Smooth muscle cell (in vitro differentiated cells): Measurements from ENCODE around the gene RPL5. TPM values are rescaled to one million over a fixed set of nuclear protein-coding genes. Genes with fewer than 3 reads are reported as not detected.

ENCODE experiments used
- DNase-seq: peaks from one replicate; lab custom pipeline; 2025; ENCODE audit not compliant: unreplicated experiment; lab: John Stamatoyannopoulos, UW
- H2AFZ ChIP-seq: fragments of 200-600 bp; sonication (generic); 2 replicates; pipeline ENCODE4 v1.6.0; 2016; ENCODE audit warnings: antibody characterized with exemption, low read depth, mild to moderate bottlenecking
- H3F3A ChIP-seq: fragments of 200-600 bp; sonication (generic); 2 replicates; pipeline ENCODE4 v1.6.0; 2017; ENCODE audit warnings: antibody characterized with exemption, low read depth
- H3K27ac ChIP-seq: fragments of 200-600 bp; sonication (generic); 2 replicates; pipeline ENCODE4 v1.5.1; 2016; ENCODE audit warnings: low read depth, mild to moderate bottlenecking
- H3K27me3 ChIP-seq: fragments of 200-600 bp; sonication (generic); 2 replicates; pipeline ENCODE4 v1.6.1; 2016; ENCODE audit warnings: low read depth, mild to moderate bottlenecking
- H3K36me3 ChIP-seq: fragments of 200-600 bp; sonication (generic); 2 replicates; pipeline ENCODE4 v1.5.1; 2016; ENCODE audit warnings: low read depth
- H3K4me1 ChIP-seq: fragments of 200-600 bp; sonication (generic); 2 replicates; pipeline ENCODE4 v1.5.1; 2016; ENCODE audit warnings: low read depth
- H3K4me2 ChIP-seq: fragments of 200-600 bp; sonication (generic); 2 replicates; pipeline ENCODE4 v1.6.0; 2016; ENCODE audit warnings: mild to moderate bottlenecking
- H3K4me3 ChIP-seq: fragments of 200-600 bp; sonication (generic); 2 replicates; pipeline ENCODE4 v1.5.1; 2016; ENCODE audit warnings: mild to moderate bottlenecking
- H3K79me2 ChIP-seq: fragments of 200-600 bp; sonication (generic); 2 replicates; pipeline ENCODE4 v1.6.0; 2016; ENCODE audit warnings: low read depth, mild to moderate bottlenecking
- H3K9ac ChIP-seq: fragments of 200-600 bp; sonication (generic); 2 replicates; pipeline ENCODE4 v1.6.0; 2016; ENCODE audit warnings: low read depth
- H3K9me3 ChIP-seq: fragments of 200-600 bp; sonication (generic); replicated peaks from 2 replicates; pipeline ENCODE4 v1.5.1; 2016; ENCODE audit warnings: low read depth
- H4K20me1 ChIP-seq: fragments of 200-600 bp; sonication (generic); 2 replicates; pipeline ENCODE4 v1.6.0; 2016; ENCODE audit warnings: low read depth
- WGBS: methylation state at CpG from one replicate; pipeline ENCODE4 v1.1.7; 2016; ENCODE audit warnings: low lambda C conversion rate; 5-methylcytosine and 5-hydroxymethylcytosine counted together
- polyA plus RNA-seq: library from polyadenylated mRNA; unstranded; fragments of >200 nt; fragmentation: Nextera tagmentation; extraction: Ambion mirVana; gene quantifications from 2 replicates; pipeline ENCODE4 v1.2.1, GENCODE V29; 2016
- total RNA-seq: library from RNA; depleted of rRNA; stranded (reverse); fragments of >200 nt; gene quantifications from 2 replicates; pipeline ENCODE4 v1.2.3, GENCODE V29; 2014
- TF ChIP-seq, protein P1 (sequence below): fragments of 200-600 bp; sonication (generic); IDR thresholded peaks from 2 replicates; pipeline ENCODE4 v1.5.1; 2017; ENCODE audit warnings: borderline replicate concordance, mild to moderate bottlenecking, antibody characterized with exemption; ENCODE audit not compliant: insufficient read depth, poor library complexity, severe bottlenecking

RPL5 gene
- total and polyA plus RNA-seq, 2 experiments from 2014 or later = 570 to 1,043 TPM

DNA sequence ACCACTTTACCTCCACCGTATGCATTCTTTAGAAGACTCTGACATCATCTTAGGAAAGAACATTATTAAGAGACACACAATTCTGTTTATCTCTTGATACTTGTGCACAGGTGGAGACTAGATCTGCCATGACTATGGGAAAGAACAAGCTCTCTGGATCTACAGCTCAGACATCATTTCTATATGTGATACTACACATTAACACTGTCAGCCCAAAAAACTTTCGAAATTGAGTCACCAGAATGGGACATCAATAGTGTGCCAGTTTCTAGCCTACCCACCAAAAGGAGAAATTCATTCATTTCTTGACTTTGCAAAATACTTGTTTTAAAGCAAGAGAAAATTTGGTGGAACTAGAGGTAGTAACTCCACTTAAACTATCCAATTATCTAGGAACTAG lies 41.0 kb upstream of the RPL5 start:
- Histone ChIP-seq H3F3A (no peaks in the 10 kb centered on the region), H3K27me3 (no peaks in the 10 kb centered on the region), H3K4me3 (no peak overlapping the region), H3K27ac (no peak overlapping the region), H2AFZ (no peak overlapping the region), H3K36me3 (no peaks in the 10 kb centered on the region), H3K4me2 (no peak overlapping the region), H3K9me3 (no peaks in the 10 kb centered on the region), H3K4me1 (peaks cover 8% of the 10 kb centered on the region), H4K20me1 (no peaks in the 10 kb centered on the region), H3K79me2 (no peaks in the 10 kb centered on the region), H3K9ac (no peak overlapping the region)
- DNase-seq = no peak
- TF ChIP-seq, protein P1, sequence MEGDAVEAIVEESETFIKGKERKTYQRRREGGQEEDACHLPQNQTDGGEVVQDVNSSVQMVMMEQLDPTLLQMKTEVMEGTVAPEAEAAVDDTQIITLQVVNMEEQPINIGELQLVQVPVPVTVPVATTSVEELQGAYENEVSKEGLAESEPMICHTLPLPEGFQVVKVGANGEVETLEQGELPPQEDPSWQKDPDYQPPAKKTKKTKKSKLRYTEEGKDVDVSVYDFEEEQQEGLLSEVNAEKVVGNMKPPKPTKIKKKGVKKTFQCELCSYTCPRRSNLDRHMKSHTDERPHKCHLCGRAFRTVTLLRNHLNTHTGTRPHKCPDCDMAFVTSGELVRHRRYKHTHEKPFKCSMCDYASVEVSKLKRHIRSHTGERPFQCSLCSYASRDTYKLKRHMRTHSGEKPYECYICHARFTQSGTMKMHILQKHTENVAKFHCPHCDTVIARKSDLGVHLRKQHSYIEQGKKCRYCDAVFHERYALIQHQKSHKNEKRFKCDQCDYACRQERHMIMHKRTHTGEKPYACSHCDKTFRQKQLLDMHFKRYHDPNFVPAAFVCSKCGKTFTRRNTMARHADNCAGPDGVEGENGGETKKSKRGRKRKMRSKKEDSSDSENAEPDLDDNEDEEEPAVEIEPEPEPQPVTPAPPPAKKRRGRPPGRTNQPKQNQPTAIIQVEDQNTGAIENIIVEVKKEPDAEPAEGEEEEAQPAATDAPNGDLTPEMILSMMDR = no peak
- WGBS = 93% methylated on average over 2 of the region's 2 CpGs

DNA sequence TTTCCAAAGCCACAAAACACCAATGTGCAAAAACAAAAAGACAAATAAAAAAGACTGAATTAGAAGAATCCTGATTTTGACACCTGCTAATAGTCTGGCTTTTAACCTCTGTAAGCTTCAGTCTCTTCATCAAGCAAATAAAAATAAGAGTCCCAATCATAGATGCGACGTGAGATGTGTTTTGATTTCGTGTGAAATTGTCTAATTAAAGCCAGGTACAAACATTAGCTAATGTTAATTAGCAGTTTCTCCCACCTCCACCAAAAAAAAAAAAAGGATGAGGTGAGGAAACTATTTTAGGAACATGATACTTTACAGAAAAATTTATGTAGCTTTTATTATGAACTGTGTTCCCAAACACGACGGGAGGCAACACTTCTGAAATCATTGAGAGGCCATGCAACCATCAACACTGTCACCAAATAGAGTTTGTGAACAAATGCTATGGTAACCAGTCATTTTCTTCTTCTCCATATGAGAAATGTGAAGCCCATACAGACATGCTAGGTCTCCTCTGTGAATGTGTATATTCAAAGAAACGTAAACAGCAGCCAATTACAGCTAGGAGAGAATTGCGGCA lies 40.3 kb upstream of the RPL5 start:
- 39% methylated on average over 7 of the region's 7 CpGs for WGBS
- H2AFZ ChIP-seq = no peak overlapping the region
- TF ChIP-seq, protein P1 = no peak

DNA sequence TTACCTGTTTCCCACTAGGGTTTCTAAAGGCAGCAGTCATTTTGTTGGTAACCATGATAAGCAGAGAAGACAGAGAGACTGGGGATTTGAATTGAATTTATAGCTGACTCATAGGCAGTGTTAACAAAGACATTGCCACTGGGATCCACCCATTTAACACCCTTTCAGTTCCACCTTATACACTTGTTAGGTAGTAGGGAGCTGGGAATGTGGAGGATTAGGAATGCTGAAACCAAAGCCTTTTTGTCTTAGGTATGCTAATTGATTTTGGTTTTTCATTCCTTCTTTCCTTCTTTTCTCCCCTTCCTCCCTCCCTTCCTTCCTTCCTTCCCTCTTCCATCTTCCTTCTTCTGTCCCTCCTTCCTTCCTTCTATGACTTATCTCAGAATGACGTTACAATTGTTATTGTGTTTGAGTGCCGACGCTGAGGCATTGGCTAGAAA lies 39.5 kb upstream of the RPL5 start:
- no peak for DNase-seq
- WGBS = 67% methylated on average over 3 of the region's 3 CpGs
- no peaks in the 10 kb centered on the region for H3K9me3 ChIP-seq

More for the DNA sequence above, 40.3 kb upstream of the RPL5 start:
- Histone ChIP-seq H3K36me3 (no peaks in the 10 kb centered on the region), H4K20me1 (no peaks in the 10 kb centered on the region), H3K9ac (no peak overlapping the region), H3K4me2 (no peak overlapping the region), H3K27me3 (no peaks in the 10 kb centered on the region), H3K9me3 (no peaks in the 10 kb centered on the region), H3K4me3 (no peak overlapping the region), H3K27ac (no peak overlapping the region), H3K4me1 (peaks cover 8% of the 10 kb centered on the region), H3K79me2 (no peaks in the 10 kb centered on the region), H3F3A (no peaks in the 10 kb centered on the region)
- no peak for DNase-seq

DNA sequence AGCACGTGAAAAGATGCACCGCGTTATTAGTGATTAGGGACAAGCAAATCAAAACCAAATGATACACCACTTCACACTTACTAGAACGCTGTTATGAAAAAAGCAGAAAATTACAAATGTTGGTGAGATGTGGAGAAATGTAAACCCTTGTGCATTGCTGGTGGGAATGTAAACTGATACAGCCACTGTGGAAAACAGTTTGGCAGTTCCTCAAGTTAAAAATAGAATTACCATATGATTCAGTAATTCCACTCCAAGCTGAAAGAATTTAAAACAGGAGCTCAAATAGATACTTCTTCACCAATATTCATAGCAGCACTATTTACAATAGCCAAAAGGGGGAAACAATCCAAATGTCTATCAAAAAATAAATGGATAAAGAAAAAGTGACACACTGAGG lies 36.7 kb upstream of the RPL5 start:
- H3K36me3 ChIP-seq = no peaks in the 10 kb centered on the region
- peaks cover 8% of the 10 kb centered on the region for H3K4me1 ChIP-seq
- H3K9me3 ChIP-seq = no peaks in the 10 kb centered on the region
- H3K27me3 ChIP-seq = no peaks in the 10 kb centered on the region
- TF ChIP-seq, protein P1 = no peak
- H3K4me2 ChIP-seq = no peak overlapping the region
- H3K79me2 ChIP-seq = no peaks in the 10 kb centered on the region
- no peaks in the 10 kb centered on the region for H4K20me1 ChIP-seq
- H2AFZ ChIP-seq = no peak overlapping the region
- H3K4me3 ChIP-seq = no peak overlapping the region
- no peak for DNase-seq
- WGBS = 96% methylated on average over 4 of the region's 4 CpGs
- H3K9ac ChIP-seq = no peak overlapping the region
- no peaks in the 10 kb centered on the region for H3F3A ChIP-seq
- no peak overlapping the region for H3K27ac ChIP-seq

More for the DNA sequence above, 39.5 kb upstream of the RPL5 start:
- Histone ChIP-seq H3K4me2 (no peak overlapping the region), H3K36me3 (no peaks in the 10 kb centered on the region), H2AFZ (no peak overlapping the region), H3F3A (no peaks in the 10 kb centered on the region), H3K4me1 (peaks cover 8% of the 10 kb centered on the region), H3K4me3 (no peak overlapping the region), H3K9ac (no peak overlapping the region), H3K27ac (no peak overlapping the region), H4K20me1 (no peaks in the 10 kb centered on the region), H3K79me2 (no peaks in the 10 kb centered on the region), H3K27me3 (no peaks in the 10 kb centered on the region)
- TF ChIP-seq, protein P1 = no peak
